ENCODE results near the gene SUN2. TPM values are rescaled to one million over a fixed set of nuclear protein-coding genes. Genes with fewer than 3 reads are reported as not detected.

The SUN2 gene
- total RNA-seq, 3 donors from 2014 or later, result 173 to 577 (median 266) TPM

GRCh38 chr22:38734421-38735100, 21.2 kb downstream of the SUN2 start:
- Histone ChIP-seq H3K27ac (peak overlapping the region; percentile 81 to 87), H3K4me1 (peaks cover 12 to 20% of the 10 kb centered on the region in 2 donors), H3K36me3 (peaks cover 28% of the 10 kb centered on the region), H3K27me3 (no peaks in the 10 kb centered on the region), H3K9me3 (no peaks in the 10 kb centered on the region), H3K4me3 (no peak overlapping the region)
- intact Hi-C loops (cut with DNase I; ENCODE audit: low total_unique reads), result loop anchor here (5.0 kb wide), 1 partner anchor 558 kb away; no protein-coding TSS in a partner anchor
- TF ChIP-seq POLR2AphosphoS5 (IDR thresholded peaks at IDR 0.05), result no peak
- TF ChIP-seq, protein P1, sequence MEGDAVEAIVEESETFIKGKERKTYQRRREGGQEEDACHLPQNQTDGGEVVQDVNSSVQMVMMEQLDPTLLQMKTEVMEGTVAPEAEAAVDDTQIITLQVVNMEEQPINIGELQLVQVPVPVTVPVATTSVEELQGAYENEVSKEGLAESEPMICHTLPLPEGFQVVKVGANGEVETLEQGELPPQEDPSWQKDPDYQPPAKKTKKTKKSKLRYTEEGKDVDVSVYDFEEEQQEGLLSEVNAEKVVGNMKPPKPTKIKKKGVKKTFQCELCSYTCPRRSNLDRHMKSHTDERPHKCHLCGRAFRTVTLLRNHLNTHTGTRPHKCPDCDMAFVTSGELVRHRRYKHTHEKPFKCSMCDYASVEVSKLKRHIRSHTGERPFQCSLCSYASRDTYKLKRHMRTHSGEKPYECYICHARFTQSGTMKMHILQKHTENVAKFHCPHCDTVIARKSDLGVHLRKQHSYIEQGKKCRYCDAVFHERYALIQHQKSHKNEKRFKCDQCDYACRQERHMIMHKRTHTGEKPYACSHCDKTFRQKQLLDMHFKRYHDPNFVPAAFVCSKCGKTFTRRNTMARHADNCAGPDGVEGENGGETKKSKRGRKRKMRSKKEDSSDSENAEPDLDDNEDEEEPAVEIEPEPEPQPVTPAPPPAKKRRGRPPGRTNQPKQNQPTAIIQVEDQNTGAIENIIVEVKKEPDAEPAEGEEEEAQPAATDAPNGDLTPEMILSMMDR (IDR thresholded peaks at IDR 0.05), result no peak
- no peak for DNase-seq (ENCODE audit: low spot score in 2 of 2)

GRCh38 chr22:38733724-38734381, 21.9 kb downstream of the SUN2 start:
- intact Hi-C loops (cut with DNase I; ENCODE audit: low total_unique reads), result loop anchor here (5.0 kb wide), 1 partner anchor 558 kb away; no protein-coding TSS in a partner anchor
- H3K4me1 ChIP-seq, result peaks cover 12 to 20% of the 10 kb centered on the region in 2 donors
- peak; percentile 64 to 69 for DNase-seq (ENCODE audit: low spot score in 2 of 2)

DNA sequence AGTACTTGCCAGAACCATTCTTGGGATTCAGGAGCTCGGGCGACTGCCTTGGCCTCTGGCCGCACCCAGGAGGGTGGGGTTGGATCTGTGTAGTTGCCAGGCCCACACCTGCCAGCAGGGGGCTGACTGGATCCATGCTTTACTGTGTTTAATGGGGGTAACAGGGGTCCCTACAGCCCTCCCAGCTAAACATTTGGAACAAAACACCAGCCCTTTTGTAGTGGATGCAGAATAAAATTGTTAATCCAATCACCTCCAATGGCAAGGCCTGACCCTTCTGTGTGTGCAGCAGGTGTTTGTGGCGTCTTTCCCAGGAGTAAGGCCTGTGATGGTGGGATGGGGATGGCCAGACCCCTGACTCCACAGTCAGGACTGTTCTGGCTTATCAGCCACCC, 22.5 kb downstream of the SUN2 start:
- Histone ChIP-seq H3K36me3 (peaks cover 30% of the 10 kb centered on the region), H3K4me3 (no peak overlapping the region), H3K27ac (peak overlapping the region; percentile 81 to 87), H3K9me3 (no peaks in the 10 kb centered on the region), H3K27me3 (no peaks in the 10 kb centered on the region), H3K4me1 (peaks cover 12 to 20% of the 10 kb centered on the region in 2 donors)
- no peak for TF ChIP-seq POLR2A (IDR thresholded peaks at IDR 0.05)
- TF ChIP-seq, protein P1 (IDR thresholded peaks at IDR 0.05), result peak; percentile 53 to 68 (median 55)
- TF ChIP-seq POLR2AphosphoS5 (IDR thresholded peaks at IDR 0.05), result peak in 1 of 3 donors; percentile 9
- intact Hi-C loops (cut with DNase I; ENCODE audit: low total_unique reads), result loop anchor here (5.0 kb wide), 1 partner anchor 559 kb away; no protein-coding TSS in a partner anchor
- DNase-seq (ENCODE audit: low spot score in 2 of 2), result no peak

More at GRCh38 chr22:38733724-38734381, 21.9 kb downstream of the SUN2 start:
- H3K27ac ChIP-seq, result peak overlapping the region; percentile 81 to 87
- H3K9me3 ChIP-seq, result no peaks in the 10 kb centered on the region
- H3K27me3 ChIP-seq, result no peaks in the 10 kb centered on the region
- H3K36me3 ChIP-seq, result peaks cover 32% of the 10 kb centered on the region
- no peak overlapping the region for H3K4me3 ChIP-seq
- TF ChIP-seq POLR2A (IDR thresholded peaks at IDR 0.05) (no peak), POLR2AphosphoS5 (IDR thresholded peaks at IDR 0.05) (no peak)
- TF ChIP-seq, protein P1 (IDR thresholded peaks at IDR 0.05), result no peak

- H3K27me3 ChIP-seq, result no peaks in the 10 kb centered on the region
- H3K9me3 ChIP-seq, result no peaks in the 10 kb centered on the region
- TF ChIP-seq POLR2AphosphoS5 (IDR thresholded peaks at IDR 0.05) (peak in 1 of 3 donors; percentile 38), POLR2A (IDR thresholded peaks at IDR 0.05) (no peak)
- TF ChIP-seq, protein P1 (IDR thresholded peaks at IDR 0.05), result peak in 1 of 3 donors; percentile 33
- peak overlapping the region; percentile 81 to 87 for H3K27ac ChIP-seq
- intact Hi-C loops (cut with DNase I; ENCODE audit: low total_unique reads), result loop anchor here (5.0 kb wide), 1 partner anchor 560 kb away; no protein-coding TSS in a partner anchor
- peaks cover 12 to 20% of the 10 kb centered on the region in 2 donors for H3K4me1 ChIP-seq
- peak in 1 of 2 donors; percentile 63 for DNase-seq (ENCODE audit: low spot score in 2 of 2)
- H3K4me3 ChIP-seq, result no peak overlapping the region
- peaks cover 20% of the 10 kb centered on the region for H3K36me3 ChIP-seq
These were observed 23.5 kb downstream of the SUN2 start for GRCh38 chr22:38732251-38732815.
